GM23338 (cell line): ENCODE results near the gene MICAL3. TPM values are rescaled to one million over a fixed set of nuclear protein-coding genes. Genes with fewer than 3 reads are reported as not detected.

Experiments used
- ATAC-seq: fragments of 200-7000 bp; cut with Tn5 transposase; 3 replicates; pipeline ENCODE4 v1.9.1; 2020
- DNase-seq: peaks from one replicate; pipeline ENCODE4 v3.0.0-alpha.2; 2015; ENCODE audit warnings: low spot score
- H2AFZ ChIP-seq: fragments of 200-600 bp; sonication (generic); 2 replicates; pipeline ENCODE4 v1.8.0; 2016; ENCODE audit warnings: antibody characterized with exemption, mild to moderate bottlenecking, moderate library complexity
- H3F3A ChIP-seq: fragments of 200-600 bp; sonication (generic); replicated peaks from 2 replicates; pipeline ENCODE4 v1.8.0; 2017; ENCODE audit warnings: antibody characterized with exemption, mixed run types, low read depth
- H3K27ac ChIP-seq: fragments of 200-600 bp; sonication (generic); 2 replicates; pipeline ENCODE4 v1.6.1; 2016; ENCODE audit warnings: low read depth
- H3K27me3 ChIP-seq: fragments of 200-600 bp; sonication (generic); 2 replicates; pipeline ENCODE4 v1.8.0; 2016; ENCODE audit warnings: mild to moderate bottlenecking, mixed run types, moderate library complexity; ENCODE audit not compliant: insufficient read depth
- H3K36me3 ChIP-seq: fragments of 200-600 bp; sonication (generic); 2 replicates; pipeline ENCODE4 v1.8.0; 2016; ENCODE audit warnings: mild to moderate bottlenecking; ENCODE audit not compliant: insufficient read depth
- H3K4me1 ChIP-seq: fragments of 200-600 bp; sonication (generic); 2 replicates; pipeline ENCODE4 v1.8.0; 2016; ENCODE audit warnings: mild to moderate bottlenecking, moderate library complexity; ENCODE audit not compliant: insufficient read depth
- H3K4me2 ChIP-seq: fragments of 200-600 bp; sonication (generic); 2 replicates; pipeline ENCODE4 v1.7.1; 2017; ENCODE audit warnings: mixed run types
- H3K4me3 ChIP-seq: fragments of 200-600 bp; sonication (generic); 2 replicates; pipeline ENCODE4 v1.6.1; 2016; ENCODE audit warnings: mixed run types
- H3K79me2 ChIP-seq: fragments of 200-600 bp; sonication (generic); replicated peaks from 2 replicates; pipeline ENCODE4 v1.8.0; 2017; ENCODE audit warnings: mild to moderate bottlenecking; ENCODE audit not compliant: insufficient read depth
- H3K9me2 ChIP-seq: fragments of 200-600 bp; sonication (generic); 2 replicates; pipeline ENCODE4 v1.8.0; 2017; ENCODE audit not compliant: insufficient read depth
- H4K20me1 ChIP-seq: fragments of 200-600 bp; sonication (generic); replicated peaks from 2 replicates; pipeline ENCODE4 v1.8.0; 2017; ENCODE audit warnings: mild to moderate bottlenecking; ENCODE audit not compliant: insufficient read depth
- H3K27ac Mint-ChIP-seq: 2 replicates; pipeline ENCODE4 v1.8.0; 2020; ENCODE audit warnings: inconsistent platforms, mild to moderate bottlenecking, moderate library complexity, mixed read lengths
- H3K27me3 Mint-ChIP-seq: 3 replicates; pipeline ENCODE4 v1.8.0; 2022; ENCODE audit warnings: low read depth, mild to moderate bottlenecking, moderate library complexity, mixed read lengths, inconsistent platforms; ENCODE audit not compliant: insufficient read depth, poor library complexity
- H3K36me3 Mint-ChIP-seq: 3 replicates; pipeline ENCODE4 v1.8.0; 2021; ENCODE audit warnings: low read depth, mild to moderate bottlenecking, inconsistent platforms, moderate library complexity, mixed read lengths
- H3K4me1 Mint-ChIP-seq: 3 replicates; pipeline ENCODE4 v1.8.0; 2020; ENCODE audit warnings: mild to moderate bottlenecking, inconsistent platforms, mixed read lengths
- H3K4me3 Mint-ChIP-seq: 3 replicates; pipeline ENCODE4 v1.8.0; 2021; ENCODE audit warnings: moderate library complexity, mild to moderate bottlenecking, inconsistent platforms, mixed read lengths
- H3K9me3 Mint-ChIP-seq: 3 replicates; pipeline ENCODE4 v1.8.0; 2020; ENCODE audit warnings: moderate library complexity, mild to moderate bottlenecking, inconsistent platforms, mixed read lengths
- CREB1 ChIP-seq: fragments of 250-450 bp; sonication (Bioruptor Pico); IDR thresholded peaks from 2 replicates; pipeline ENCODE4 v1.5.0; 2020; ENCODE audit warnings: low read depth, mild to moderate bottlenecking, moderate library complexity
- CTCF ChIP-seq, 2 experiments: fragments of 200-600 bp in 1 of 2; sonication (generic) in 1 of 2; conservative IDR thresholded peaks; 2 replicates each; pipeline versions ENCODE4 v1.5.1 to v1.6.1; 2016 to 2017; ENCODE audit warnings: antibody characterized with exemption in 2 of 2, low read depth in 2 of 2, mild to moderate bottlenecking in 2 of 2, moderate library complexity in 1 of 2
- ETS1 ChIP-seq: IDR thresholded peaks from 2 replicates; pipeline ENCODE4 v1.6.1; 2016; ENCODE audit warnings: antibody characterized with exemption
- JUNB ChIP-seq: IDR thresholded peaks from one replicate; pipeline ENCODE4 v1.6.1; 2016; ENCODE audit warnings: antibody characterized with exemption; ENCODE audit not compliant: unreplicated experiment
- POLR2AphosphoS5 ChIP-seq: IDR thresholded peaks from 2 replicates; pipeline ENCODE4 v1.6.1; 2016; ENCODE audit warnings: antibody characterized with exemption, low read depth
- ZNF331 ChIP-seq: fragments of 250-450 bp; sonication (Bioruptor Pico); IDR thresholded peaks from 2 replicates; pipeline ENCODE4 v1.5.0; 2020; ENCODE audit warnings: low read depth, mild to moderate bottlenecking, moderate library complexity
- polyA plus RNA-seq: library from polyadenylated mRNA; unstranded; fragments of >200 nt; fragmentation: Nextera tagmentation; extraction: Ambion mirVana; gene quantifications from 2 replicates; pipeline ENCODE4 v1.2.1, GENCODE V29; 2016
- total RNA-seq: library from RNA; depleted of rRNA; stranded (reverse); fragments of >200 nt; shearing (Covaris generic); gene quantifications from 2 replicates; pipeline ENCODE4 v1.2.3, GENCODE V29; 2014
- TF ChIP-seq, protein P1 (sequence below): IDR thresholded peaks from one replicate; pipeline ENCODE4 v1.6.1; 2018; ENCODE audit warnings: antibody characterized with exemption; ENCODE audit not compliant: unreplicated experiment

Gene MICAL3
- total and polyA plus RNA-seq, 2 experiments from 2014 or later: 10.1 to 33.9 TPM

GRCh38 chr22:17772958-17773605 lies 251.3 kb downstream of the MICAL3 start:
- Histone ChIP-seq H3K79me2 (peaks cover 45% of the 10 kb centered on the region), H3K4me2 (peak overlapping the region; percentile 90), H3K36me3 (no peaks in the 10 kb centered on the region), H3K27me3 (0 out of 2 replicates have a peak, but pooled peaks cover 3% of the 10 kb centered on the region), H4K20me1 (no peaks in the 10 kb centered on the region), H2AFZ (peak overlapping the region; percentile 72; the same call in 1 of the 2 replicates), H3F3A (0 out of 2 replicates have a peak, but pooled peaks cover 5% of the 10 kb centered on the region), H3K4me1 (peaks cover 14% of the 10 kb centered on the region), H3K27ac (no peak overlapping the region), H3K4me3 (peak overlapping the region; percentile 65), H3K9me2 (no peaks in the 10 kb centered on the region)
- peak; percentile 42 for DNase-seq
- Mint-ChIP-seq H3K4me3 (peak overlapping the region; percentile 86), H3K9me3 (no peaks in the 10 kb centered on the region; the same call in 1 of the 3 replicates), H3K36me3 (no peaks in the 10 kb centered on the region; the same call in 1 of the 3 replicates), H3K27me3 (peaks cover 16% of the 10 kb centered on the region), H3K4me1 (peaks cover 27% of the 10 kb centered on the region), H3K27ac (peak overlapping the region; percentile 86)
- peak; percentile 22 for ATAC-seq
- TF ChIP-seq CREB1 (CRISPR knock-in tag) (no peak), JUNB (no peak)
- TF ChIP-seq, protein P1, sequence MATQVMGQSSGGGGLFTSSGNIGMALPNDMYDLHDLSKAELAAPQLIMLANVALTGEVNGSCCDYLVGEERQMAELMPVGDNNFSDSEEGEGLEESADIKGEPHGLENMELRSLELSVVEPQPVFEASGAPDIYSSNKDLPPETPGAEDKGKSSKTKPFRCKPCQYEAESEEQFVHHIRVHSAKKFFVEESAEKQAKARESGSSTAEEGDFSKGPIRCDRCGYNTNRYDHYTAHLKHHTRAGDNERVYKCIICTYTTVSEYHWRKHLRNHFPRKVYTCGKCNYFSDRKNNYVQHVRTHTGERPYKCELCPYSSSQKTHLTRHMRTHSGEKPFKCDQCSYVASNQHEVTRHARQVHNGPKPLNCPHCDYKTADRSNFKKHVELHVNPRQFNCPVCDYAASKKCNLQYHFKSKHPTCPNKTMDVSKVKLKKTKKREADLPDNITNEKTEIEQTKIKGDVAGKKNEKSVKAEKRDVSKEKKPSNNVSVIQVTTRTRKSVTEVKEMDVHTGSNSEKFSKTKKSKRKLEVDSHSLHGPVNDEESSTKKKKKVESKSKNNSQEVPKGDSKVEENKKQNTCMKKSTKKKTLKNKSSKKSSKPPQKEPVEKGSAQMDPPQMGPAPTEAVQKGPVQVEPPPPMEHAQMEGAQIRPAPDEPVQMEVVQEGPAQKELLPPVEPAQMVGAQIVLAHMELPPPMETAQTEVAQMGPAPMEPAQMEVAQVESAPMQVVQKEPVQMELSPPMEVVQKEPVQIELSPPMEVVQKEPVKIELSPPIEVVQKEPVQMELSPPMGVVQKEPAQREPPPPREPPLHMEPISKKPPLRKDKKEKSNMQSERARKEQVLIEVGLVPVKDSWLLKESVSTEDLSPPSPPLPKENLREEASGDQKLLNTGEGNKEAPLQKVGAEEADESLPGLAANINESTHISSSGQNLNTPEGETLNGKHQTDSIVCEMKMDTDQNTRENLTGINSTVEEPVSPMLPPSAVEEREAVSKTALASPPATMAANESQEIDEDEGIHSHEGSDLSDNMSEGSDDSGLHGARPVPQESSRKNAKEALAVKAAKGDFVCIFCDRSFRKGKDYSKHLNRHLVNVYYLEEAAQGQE: no peak

DNA sequence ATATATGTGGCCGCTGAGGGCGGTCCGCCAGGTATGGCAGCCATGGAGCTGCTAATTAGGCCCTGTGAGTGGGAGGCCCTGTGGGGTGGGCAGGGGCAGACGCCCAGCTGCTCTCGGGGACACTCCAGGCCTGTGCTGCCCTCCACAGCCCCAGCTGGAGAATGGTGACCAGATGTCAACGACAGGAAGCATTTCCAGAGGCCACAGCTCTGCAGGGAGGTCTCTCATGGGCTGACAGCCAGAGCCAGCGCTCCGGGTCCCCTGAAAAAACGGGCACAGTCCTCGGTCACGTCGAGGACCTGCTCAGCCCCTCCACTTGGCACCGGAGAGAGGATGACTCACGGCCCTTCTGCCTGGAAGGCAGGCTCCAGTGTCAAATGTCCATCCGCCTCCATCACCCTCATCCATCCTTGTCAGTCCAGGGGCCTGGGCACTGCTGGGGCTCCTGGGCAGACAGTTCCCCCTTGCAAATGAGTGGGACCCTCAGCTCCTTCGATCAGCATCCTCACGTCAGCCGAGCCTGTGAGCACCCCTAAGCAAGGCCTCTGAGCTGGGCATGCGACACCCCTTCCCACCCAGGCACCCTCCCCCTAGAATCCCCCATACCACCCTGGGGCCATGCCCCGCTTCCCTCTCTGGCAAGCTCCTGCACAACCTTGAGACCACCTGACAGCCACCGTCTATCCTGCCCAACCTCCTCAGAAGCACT lies 252.0 kb downstream of the MICAL3 start:
- H3K79me2 ChIP-seq: peaks cover 52% of the 10 kb centered on the region
- Mint-ChIP-seq H3K36me3 (no peaks in the 10 kb centered on the region; the same call in 1 of the 3 replicates), H3K9me3 (no peaks in the 10 kb centered on the region; the same call in 1 of the 3 replicates), H3K27ac (0 out of 2 replicates have a peak overlapping the region, but pooled peaks have one; percentile 52), H3K4me3 (peak overlapping the region; percentile 86), H3K4me1 (peaks cover 22% of the 10 kb centered on the region), H3K27me3 (peaks cover 12% of the 10 kb centered on the region)
- DNase-seq (no peak), ATAC-seq (no peak)
- H3K9me2 ChIP-seq: no peaks in the 10 kb centered on the region
- no peak overlapping the region for H3K27ac ChIP-seq
- 0 out of 2 replicates have a peak, but pooled peaks cover 8% of the 10 kb centered on the region for H3F3A ChIP-seq
- H2AFZ ChIP-seq: peak overlapping the region; percentile 72; the same call in 1 of the 2 replicates
- peak overlapping the region; percentile 65 for H3K4me3 ChIP-seq
- H4K20me1 ChIP-seq: no peaks in the 10 kb centered on the region
- H3K4me2 ChIP-seq: peak overlapping the region; percentile 90
- peaks cover 14% of the 10 kb centered on the region for H3K4me1 ChIP-seq
- 0 out of 2 replicates have a peak, but pooled peaks cover 3% of the 10 kb centered on the region for H3K27me3 ChIP-seq
- no peaks in the 10 kb centered on the region for H3K36me3 ChIP-seq
- TF ChIP-seq ETS1 (no peak), CTCF (conservative IDR thresholded peaks at IDR 0.05; ENCODE audit: low read depth in 2 of 2) (no peak), ZNF331 (CRISPR knock-in tag) (no peak), JUNB (no peak), CREB1 (CRISPR knock-in tag) (no peak), POLR2AphosphoS5 (no peak)
